ENCODE data around the gene CCR4. TPM values are rescaled to one million over a fixed set of nuclear protein-coding genes. Genes with fewer than 3 reads are reported as not detected.
A peak's percentile ranks its signal among the peaks of the same experiment; 100 is the strongest.

The CCR4 gene
- total and polyA plus RNA-seq, 9 of the 15 experiments (the other 6 are each of a cell fraction or from before 2014, with no cell fraction given) = 0.04 to 0.47 (median 0.25) TPM; not detected in 1

DNA sequence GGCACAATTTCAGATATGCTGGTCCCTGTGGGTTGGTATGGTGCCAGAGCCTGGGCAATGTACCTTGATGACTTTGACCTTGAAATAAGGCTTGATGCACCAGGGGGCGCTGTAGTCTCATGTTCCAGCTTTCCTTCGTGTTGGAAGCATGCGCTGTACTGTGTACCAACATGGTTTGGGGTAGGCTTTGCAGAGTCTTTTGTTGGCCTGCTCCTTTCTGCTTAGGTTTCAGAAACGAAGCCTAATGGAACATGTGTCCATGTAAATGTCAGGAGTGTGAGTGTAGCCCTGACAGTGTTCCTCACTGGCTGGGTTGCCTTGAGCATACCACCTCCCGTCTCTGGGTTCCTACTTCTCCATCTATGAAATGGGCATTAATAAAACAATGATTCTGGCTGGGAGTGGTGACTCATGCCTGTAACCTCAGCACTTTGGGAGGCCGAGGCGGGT, 3.6 kb upstream of the CCR4 start:
- H3K27ac ChIP-seq (ENCODE audit: extremely low read depth, low read depth, low read length) = no peak overlapping the region
- H3K9me1 ChIP-seq (ENCODE audit: control insufficient read depth, insufficient read depth, low read length) = no peaks in the 10 kb centered on the region
- no peak overlapping the region for H3K4me2 ChIP-seq (ENCODE audit: insufficient read depth, low read length)
- in situ Hi-C loops (cut with MboI) (no loop called here), intact Hi-C loops (cut with micrococcal nuclease) (loop anchor here (1.0 to 10.0 kb wide), 9 partner anchors 58 to 839 kb away; no protein-coding TSS in a partner anchor)
- peak; percentile 97 for FAIRE-seq
- BruUV-seq (replicated peaks) = no TSS peak
- H3K36me3 ChIP-seq (ENCODE audit: control insufficient read depth, insufficient read depth, low read length) = no peaks in the 10 kb centered on the region
- peak; percentile 55 to 94 (median 66) for DNase-seq (ENCODE audit: extremely low read depth in 1 of 4, low spot score in 3 of 4)
- no peaks in the 10 kb centered on the region for H3K79me2 ChIP-seq (ENCODE audit: control insufficient read depth, insufficient read depth, low read length)
- no peaks in the 10 kb centered on the region for H3K9me3 ChIP-seq (replicated peaks; ENCODE audit: control insufficient read depth, insufficient read depth, low read depth, low read length)
- CTCF ChIA-PET (ENCODE audit: low intra/inter-chr PET ratio) = interaction anchor here (0.6 to 2.5 kb wide), 5 partner anchors 103 to 426 kb away, joined by 3 to 19 read pairs (median 6); no protein-coding TSS in a partner anchor
- WGBS (ENCODE audit: insufficient coverage, low coverage, missing lambda C conversion rate) = 15% methylated on average over 7 of the region's 7 CpGs
- no peaks in the 10 kb centered on the region for H3K27me3 ChIP-seq (ENCODE audit: control insufficient read depth in 2 of 2, insufficient read depth in 2 of 2, low read length in 2 of 2)
- H3K9ac ChIP-seq (ENCODE audit: insufficient read depth in 1 of 2, low read depth in 2 of 2, low read length in 2 of 2) = no peak overlapping the region
- peak; percentile 94 for ATAC-seq
- no peak overlapping the region for H3K4me3 ChIP-seq
- peaks cover 3 to 10% of the 10 kb centered on the region in 2 experiments; a peak in 3 of 5 replicates for H3K4me1 ChIP-seq (replicated peaks in 1 of 2; ENCODE audit: control insufficient read depth in 2 of 2, insufficient read depth in 2 of 2, low read length in 2 of 2)
- no peaks in the 10 kb centered on the region for H4K20me1 ChIP-seq (replicated peaks; ENCODE audit: control insufficient read depth, insufficient read depth, low read length)
- H2AFZ ChIP-seq (ENCODE audit: low read depth, low read length) = peak overlapping the region; percentile 73
- POLR2A ChIA-PET = interaction anchor here (1.2 kb wide), 1 partner anchor 60 kb away, joined by 4 read pairs; no protein-coding TSS in a partner anchor
- TF ChIP-seq STAG1 (CRISPR knock-in tag; IDR thresholded peaks at IDR 0.05; ENCODE audit: borderline replicate concordance) = peak; percentile 89; the same call in 1 of the 2 replicates
- TF ChIP-seq, protein P1, sequence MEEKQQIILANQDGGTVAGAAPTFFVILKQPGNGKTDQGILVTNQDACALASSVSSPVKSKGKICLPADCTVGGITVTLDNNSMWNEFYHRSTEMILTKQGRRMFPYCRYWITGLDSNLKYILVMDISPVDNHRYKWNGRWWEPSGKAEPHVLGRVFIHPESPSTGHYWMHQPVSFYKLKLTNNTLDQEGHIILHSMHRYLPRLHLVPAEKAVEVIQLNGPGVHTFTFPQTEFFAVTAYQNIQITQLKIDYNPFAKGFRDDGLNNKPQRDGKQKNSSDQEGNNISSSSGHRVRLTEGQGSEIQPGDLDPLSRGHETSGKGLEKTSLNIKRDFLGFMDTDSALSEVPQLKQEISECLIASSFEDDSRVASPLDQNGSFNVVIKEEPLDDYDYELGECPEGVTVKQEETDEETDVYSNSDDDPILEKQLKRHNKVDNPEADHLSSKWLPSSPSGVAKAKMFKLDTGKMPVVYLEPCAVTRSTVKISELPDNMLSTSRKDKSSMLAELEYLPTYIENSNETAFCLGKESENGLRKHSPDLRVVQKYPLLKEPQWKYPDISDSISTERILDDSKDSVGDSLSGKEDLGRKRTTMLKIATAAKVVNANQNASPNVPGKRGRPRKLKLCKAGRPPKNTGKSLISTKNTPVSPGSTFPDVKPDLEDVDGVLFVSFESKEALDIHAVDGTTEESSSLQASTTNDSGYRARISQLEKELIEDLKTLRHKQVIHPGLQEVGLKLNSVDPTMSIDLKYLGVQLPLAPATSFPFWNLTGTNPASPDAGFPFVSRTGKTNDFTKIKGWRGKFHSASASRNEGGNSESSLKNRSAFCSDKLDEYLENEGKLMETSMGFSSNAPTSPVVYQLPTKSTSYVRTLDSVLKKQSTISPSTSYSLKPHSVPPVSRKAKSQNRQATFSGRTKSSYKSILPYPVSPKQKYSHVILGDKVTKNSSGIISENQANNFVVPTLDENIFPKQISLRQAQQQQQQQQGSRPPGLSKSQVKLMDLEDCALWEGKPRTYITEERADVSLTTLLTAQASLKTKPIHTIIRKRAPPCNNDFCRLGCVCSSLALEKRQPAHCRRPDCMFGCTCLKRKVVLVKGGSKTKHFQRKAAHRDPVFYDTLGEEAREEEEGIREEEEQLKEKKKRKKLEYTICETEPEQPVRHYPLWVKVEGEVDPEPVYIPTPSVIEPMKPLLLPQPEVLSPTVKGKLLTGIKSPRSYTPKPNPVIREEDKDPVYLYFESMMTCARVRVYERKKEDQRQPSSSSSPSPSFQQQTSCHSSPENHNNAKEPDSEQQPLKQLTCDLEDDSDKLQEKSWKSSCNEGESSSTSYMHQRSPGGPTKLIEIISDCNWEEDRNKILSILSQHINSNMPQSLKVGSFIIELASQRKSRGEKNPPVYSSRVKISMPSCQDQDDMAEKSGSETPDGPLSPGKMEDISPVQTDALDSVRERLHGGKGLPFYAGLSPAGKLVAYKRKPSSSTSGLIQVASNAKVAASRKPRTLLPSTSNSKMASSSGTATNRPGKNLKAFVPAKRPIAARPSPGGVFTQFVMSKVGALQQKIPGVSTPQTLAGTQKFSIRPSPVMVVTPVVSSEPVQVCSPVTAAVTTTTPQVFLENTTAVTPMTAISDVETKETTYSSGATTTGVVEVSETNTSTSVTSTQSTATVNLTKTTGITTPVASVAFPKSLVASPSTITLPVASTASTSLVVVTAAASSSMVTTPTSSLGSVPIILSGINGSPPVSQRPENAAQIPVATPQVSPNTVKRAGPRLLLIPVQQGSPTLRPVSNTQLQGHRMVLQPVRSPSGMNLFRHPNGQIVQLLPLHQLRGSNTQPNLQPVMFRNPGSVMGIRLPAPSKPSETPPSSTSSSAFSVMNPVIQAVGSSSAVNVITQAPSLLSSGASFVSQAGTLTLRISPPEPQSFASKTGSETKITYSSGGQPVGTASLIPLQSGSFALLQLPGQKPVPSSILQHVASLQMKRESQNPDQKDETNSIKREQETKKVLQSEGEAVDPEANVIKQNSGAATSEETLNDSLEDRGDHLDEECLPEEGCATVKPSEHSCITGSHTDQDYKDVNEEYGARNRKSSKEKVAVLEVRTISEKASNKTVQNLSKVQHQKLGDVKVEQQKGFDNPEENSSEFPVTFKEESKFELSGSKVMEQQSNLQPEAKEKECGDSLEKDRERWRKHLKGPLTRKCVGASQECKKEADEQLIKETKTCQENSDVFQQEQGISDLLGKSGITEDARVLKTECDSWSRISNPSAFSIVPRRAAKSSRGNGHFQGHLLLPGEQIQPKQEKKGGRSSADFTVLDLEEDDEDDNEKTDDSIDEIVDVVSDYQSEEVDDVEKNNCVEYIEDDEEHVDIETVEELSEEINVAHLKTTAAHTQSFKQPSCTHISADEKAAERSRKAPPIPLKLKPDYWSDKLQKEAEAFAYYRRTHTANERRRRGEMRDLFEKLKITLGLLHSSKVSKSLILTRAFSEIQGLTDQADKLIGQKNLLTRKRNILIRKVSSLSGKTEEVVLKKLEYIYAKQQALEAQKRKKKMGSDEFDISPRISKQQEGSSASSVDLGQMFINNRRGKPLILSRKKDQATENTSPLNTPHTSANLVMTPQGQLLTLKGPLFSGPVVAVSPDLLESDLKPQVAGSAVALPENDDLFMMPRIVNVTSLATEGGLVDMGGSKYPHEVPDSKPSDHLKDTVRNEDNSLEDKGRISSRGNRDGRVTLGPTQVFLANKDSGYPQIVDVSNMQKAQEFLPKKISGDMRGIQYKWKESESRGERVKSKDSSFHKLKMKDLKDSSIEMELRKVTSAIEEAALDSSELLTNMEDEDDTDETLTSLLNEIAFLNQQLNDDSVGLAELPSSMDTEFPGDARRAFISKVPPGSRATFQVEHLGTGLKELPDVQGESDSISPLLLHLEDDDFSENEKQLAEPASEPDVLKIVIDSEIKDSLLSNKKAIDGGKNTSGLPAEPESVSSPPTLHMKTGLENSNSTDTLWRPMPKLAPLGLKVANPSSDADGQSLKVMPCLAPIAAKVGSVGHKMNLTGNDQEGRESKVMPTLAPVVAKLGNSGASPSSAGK (IDR thresholded peaks at IDR 0.05) = peak; percentile 88
- no peak for TF ChIP-seq ZNF444 (CRISPR knock-in tag; IDR thresholded peaks at IDR 0.05)
- no peak for TF ChIP-seq SLC30A9 (CRISPR knock-in tag; IDR thresholded peaks at IDR 0.05)
- TF ChIP-seq ZNF23 (CRISPR knock-in tag; IDR thresholded peaks at IDR 0.05) = no peak
- TF ChIP-seq BCL6 (CRISPR knock-in tag; IDR thresholded peaks at IDR 0.05) = no peak
- no peak for TF ChIP-seq MCM5 (IDR thresholded peaks at IDR 0.05; ENCODE audit: low read depth)
- TF ChIP-seq ZKSCAN1 (IDR thresholded peaks at IDR 0.05; ENCODE audit: low read depth, low read length) = 0 out of 2 replicates have a peak, but pooled peaks have one; percentile 35
- 0 out of 2 replicates have a peak, but pooled peaks have one; percentile 18 for TF ChIP-seq FOXM1 (IDR thresholded peaks at IDR 0.05; ENCODE audit: low read depth)
- TF ChIP-seq FOXM1 (CRISPR knock-in tag; IDR thresholded peaks at IDR 0.05; ENCODE audit: low read depth) = no peak

Measured in K562 (cell line).